ENCODE measurements around the gene ZNF598.

The ZNF598 gene

DNA sequence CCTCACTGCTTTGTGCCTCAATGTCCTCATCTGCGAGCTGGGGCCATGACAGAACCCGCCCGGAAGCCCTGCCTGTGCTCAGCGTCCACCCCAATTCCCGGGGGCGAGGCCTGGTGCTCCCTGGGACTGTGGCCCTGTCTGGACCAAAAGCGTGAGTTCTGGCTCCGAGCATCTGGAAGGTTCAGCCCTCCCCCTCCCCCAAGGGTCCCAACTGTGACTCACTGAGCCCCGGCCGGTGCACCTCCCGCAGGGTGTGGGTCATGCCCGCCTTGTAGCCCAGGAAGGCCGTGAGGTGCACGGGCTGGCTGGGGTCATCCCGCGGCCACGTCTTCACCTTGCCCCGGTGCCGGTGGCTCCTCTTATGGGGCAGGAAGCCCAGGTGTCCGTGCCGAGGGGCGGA lies 55.9 kb downstream of the ZNF598 start:
- no peak for DNase-seq

DNA sequence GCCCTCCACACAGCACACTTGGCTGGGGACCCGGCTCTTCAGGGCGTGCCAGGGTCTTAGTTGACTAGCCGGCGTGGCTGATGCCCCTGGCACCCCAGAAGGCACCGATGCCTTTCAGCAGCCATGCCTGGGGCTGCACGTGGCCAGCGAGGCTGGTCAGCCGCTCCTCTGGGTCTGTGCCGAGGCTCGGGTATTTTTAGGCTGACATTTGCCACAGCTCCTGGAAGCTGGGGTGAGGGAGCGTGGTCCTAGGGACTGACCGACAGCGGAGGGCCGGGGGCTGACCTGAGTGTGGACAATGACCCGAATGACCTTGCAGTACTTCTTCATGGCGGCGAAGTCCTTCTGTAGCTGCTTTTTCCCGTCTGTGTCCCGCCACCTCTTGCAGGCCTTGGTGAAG lies 59.1 kb downstream of the ZNF598 start:
- no peak for DNase-seq

DNA sequence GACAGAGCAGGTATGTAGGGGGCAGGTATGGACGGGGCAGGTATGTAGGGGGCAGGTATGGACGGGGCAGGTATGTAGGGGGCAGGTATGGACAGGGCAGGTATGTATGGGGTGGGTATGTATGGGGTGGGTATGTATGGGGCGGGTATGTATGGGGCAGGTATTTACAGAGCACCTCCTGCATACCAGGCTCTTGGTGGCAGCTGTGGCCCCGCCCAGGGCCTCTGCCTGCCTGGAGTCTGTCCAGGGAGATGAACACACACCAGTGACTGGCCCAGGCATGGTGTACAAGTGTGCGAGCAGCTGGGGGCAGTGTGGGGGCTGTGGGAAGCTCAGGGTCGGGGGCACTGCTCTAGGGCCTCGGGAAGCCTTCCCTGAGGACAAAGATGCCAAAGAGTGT lies 59.6 kb downstream of the ZNF598 start:
- no peak for DNase-seq

DNA sequence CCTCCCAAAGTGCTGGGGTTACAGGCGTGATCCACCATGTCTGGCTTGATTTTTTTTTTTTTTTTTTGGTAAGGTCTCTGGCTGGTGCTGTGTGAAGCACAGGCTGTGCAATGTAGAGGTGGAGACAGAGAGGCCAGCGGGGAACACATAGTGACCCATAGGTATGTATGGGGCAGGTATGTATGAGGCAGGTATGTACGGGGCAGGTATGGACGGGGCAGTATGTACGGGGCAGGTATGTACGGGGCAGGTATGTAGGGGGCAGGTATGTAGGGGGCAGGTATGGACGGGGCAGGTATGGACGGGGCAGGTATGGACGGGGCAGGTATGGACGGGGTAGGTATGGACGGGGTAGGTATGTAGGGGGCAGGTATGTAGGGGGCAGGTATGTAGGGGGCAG lies 60.1 kb downstream of the ZNF598 start:
- DNase-seq: no peak

Data from activated naive CD4-positive, alpha-beta T cell treated with Interleukin-2 at 50 U/mL for 16 hours (primary cell).